GM12865 (cell line): ENCODE data around the gene SORBS1.

Experiments used
- DNase-seq: peaks from one replicate; pipeline ENCODE4 v3.0.0; 2010; ENCODE audit warnings: low read depth
- H3K4me3 ChIP-seq: 2 replicates; pipeline ENCODE4 v1.5.1; 2011; ENCODE audit warnings: mild to moderate bottlenecking, low read depth, low read length, control low read depth
- CTCF ChIP-seq: IDR thresholded peaks from 2 replicates; pipeline ENCODE4 v1.5.1; 2011; ENCODE audit warnings: low read length, control low read depth, low read depth, inconsistent platforms; ENCODE audit not compliant: insufficient read depth; ENCODE audit errors: missing control alignments

The SORBS1 gene

GRCh38 chr10:95336702-95337101 is 224.5 kb downstream of the SORBS1 start:
- no peak for TF ChIP-seq CTCF
- DNase-seq = no peak
- no peak overlapping the region for H3K4me3 ChIP-seq

DNA sequence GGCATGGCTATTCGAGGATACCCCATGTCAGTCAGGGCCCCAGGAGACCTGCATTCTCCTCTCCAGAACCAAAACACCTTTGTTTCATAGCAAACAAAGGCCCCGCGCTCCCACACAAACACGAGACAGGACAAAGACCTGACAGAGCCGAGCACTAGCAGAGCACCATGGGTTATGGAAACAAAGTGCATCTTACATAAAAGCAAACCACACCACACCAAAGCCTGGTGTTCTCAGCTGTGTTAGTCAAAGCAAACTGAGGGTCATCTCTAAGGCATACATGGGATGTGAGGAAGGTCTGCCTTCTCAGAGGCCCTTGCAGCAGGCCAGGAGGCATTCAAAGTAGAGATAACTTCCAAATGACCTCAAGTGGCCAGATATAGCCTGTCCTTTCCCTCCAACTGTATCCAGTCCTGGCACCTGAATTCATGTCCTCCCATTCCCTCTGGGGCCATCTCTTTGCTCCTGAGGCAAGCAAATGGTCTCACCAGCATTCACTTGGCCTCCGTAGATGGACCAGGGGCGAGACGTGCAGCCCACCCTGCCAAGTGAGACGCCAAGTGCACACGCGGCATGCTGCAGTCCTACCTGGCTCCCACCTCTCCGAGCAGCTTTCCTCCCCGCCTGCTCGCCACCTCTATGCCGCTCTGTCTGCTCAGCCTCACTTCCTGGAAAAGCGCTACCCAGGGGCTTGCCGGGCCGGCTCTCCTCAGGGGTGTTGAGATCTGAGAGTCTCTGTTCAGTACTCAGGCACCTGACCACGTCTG is 225.1 kb downstream of the SORBS1 start:
- TF ChIP-seq CTCF = no peak
- DNase-seq = no peak
- H3K4me3 ChIP-seq = no peak overlapping the region

DNA sequence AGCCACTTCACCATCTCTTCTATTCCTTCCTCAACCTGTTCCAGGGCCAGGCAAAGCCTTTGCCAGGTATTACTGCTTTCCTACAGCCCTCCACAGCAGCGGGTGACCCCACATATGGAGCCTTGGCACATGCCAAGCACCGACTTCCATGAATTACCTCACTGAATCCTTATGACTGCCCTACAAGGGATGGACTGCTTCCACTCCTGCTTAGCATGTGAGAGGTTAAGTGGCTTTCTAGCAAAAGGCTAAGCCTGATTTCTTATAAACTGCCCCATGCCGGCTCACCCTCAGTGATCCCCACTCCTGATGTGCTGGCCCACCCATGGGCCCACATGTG is 226.4 kb downstream of the SORBS1 start:
- H3K4me3 ChIP-seq = no peak overlapping the region
- no peak for DNase-seq
- no peak for TF ChIP-seq CTCF

- no peak overlapping the region for H3K4me3 ChIP-seq
- no peak for DNase-seq
- TF ChIP-seq CTCF = no peak
Observed at GRCh38 chr10:95333997-95334804, 227.0 kb downstream of the SORBS1 start.

DNA sequence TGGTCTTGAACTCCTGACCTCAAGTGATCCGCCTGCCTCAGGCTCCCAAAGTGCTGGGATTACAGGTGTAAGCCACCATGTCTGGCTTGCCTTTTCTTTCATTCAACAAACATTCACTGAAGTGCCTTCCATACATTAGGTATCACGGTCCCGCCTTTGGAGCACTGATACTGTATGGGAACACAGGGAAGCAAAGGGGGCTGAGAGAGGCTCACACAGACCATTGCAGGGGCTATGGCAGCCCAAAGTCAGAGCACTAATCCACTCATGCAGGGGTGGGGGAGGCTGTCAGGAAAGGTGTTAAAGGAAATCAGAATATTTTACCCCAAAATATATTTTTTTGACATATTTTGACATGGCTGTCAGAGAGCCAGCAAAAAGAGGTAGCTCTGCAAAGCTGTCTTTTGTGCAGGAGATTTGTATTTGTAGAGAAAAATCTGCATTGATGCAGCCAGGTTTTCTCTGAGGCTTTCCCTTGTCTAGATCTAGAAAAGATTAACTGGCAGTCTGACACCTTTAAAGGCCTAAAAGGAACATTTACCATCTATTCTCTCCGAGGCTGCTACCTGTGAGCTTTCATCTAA is 228.4 kb downstream of the SORBS1 start:
- no peak for DNase-seq
- no peak overlapping the region for H3K4me3 ChIP-seq
- no peak for TF ChIP-seq CTCF

DNA sequence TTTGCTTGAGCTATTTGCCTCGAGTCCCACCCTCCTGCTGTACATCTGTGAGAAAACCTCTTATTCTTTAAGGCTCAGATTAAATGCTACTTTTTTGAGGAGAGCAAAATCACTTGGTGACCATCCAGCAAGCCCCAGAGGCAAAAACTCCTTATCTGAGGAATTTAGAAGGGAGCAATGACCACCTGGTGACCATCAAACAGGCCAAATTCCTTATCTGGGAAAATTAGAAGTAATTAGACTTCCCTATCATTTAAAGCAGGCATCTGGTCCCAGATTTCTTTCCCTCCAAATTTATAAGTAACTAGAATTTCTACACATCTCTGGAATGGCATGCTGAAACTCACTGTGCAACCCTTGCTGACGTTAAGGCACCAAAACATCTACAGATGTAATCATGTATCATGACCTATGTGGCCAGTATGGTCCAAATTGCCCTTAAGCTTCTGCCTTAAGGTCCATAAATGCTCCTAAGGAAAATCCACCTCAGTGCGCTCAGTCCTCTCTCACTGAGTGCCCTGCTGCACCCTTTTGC is 229.5 kb downstream of the SORBS1 start:
- H3K4me3 ChIP-seq = no peak overlapping the region
- no peak for DNase-seq
- TF ChIP-seq CTCF = no peak
